Measurements from ENCODE around the gene CHD1L. TPM values are rescaled to one million over a fixed set of nuclear protein-coding genes. Genes with fewer than 3 reads are reported as not detected.

CHD1L gene
- total RNA-seq, 1 experiment from 2014 or later = 63.9 TPM

- ATAC-seq = no peak
- BruUV-seq (replicated peaks) = no TSS peak
- TF ChIP-seq EZH2phosphoT487 (IDR thresholded peaks at IDR 0.05; ENCODE audit: borderline replicate concordance, low read length) = no peak
- no peak for TF ChIP-seq CTCF (conservative IDR thresholded peaks at IDR 0.05; ENCODE audit: low read depth, low read length)
- TF ChIP-seq EZH2 (IDR thresholded peaks at IDR 0.05; ENCODE audit: low read length, unreplicated experiment) = no peak
Measured at GRCh38 chr1:147214325-147214724, 28.2 kb upstream of the CHD1L start.

GRCh38 chr1:147214842-147215539 is 27.5 kb upstream of the CHD1L start:
- no peaks in the 10 kb centered on the region for H3K9me3 ChIP-seq (ENCODE audit: low read length)
- no peak overlapping the region for H3K4me2 ChIP-seq (ENCODE audit: low read length)
- peak; percentile 55 for ATAC-seq
- no peaks in the 10 kb centered on the region for H3K36me3 ChIP-seq (ENCODE audit: low read depth, low read length)
- H2AFZ ChIP-seq (ENCODE audit: low read length) = no peak overlapping the region
- no peak overlapping the region for H3K27ac ChIP-seq (ENCODE audit: low read length)
- H3K9ac ChIP-seq (ENCODE audit: low read length) = no peak overlapping the region
- no peak for DNase-seq
- H3K9me2 ChIP-seq (replicated peaks; ENCODE audit: low read length) = no peaks in the 10 kb centered on the region
- ChIA-PET CTCF (no interaction called here), POLR2A (ENCODE audit: unreplicated experiment) (no interaction called here)
- peaks cover 8% of the 10 kb centered on the region for H3K4me1 ChIP-seq (ENCODE audit: insufficient read depth, low read length)
- no peak overlapping the region for H3K4me3 ChIP-seq (ENCODE audit: low read length)
- no peaks in the 10 kb centered on the region for H4K20me1 ChIP-seq (ENCODE audit: low read length)
- TF ChIP-seq EZH2phosphoT487 (IDR thresholded peaks at IDR 0.05; ENCODE audit: borderline replicate concordance, low read length) = no peak
- TF ChIP-seq CTCF (conservative IDR thresholded peaks at IDR 0.05; ENCODE audit: low read depth, low read length) = no peak
- TF ChIP-seq EZH2 (IDR thresholded peaks at IDR 0.05; ENCODE audit: low read length, unreplicated experiment) = no peak
- intact Hi-C loops (cut with micrococcal nuclease) = no loop called here
- no peaks in the 10 kb centered on the region for H3F3A ChIP-seq (ENCODE audit: low read length, unreplicated experiment)
- no peaks in the 10 kb centered on the region for H3K79me2 ChIP-seq (ENCODE audit: low read length)
- BruUV-seq (replicated peaks) = no TSS peak
- H3K27me3 ChIP-seq (ENCODE audit: low read length) = no peaks in the 10 kb centered on the region

More at GRCh38 chr1:147214325-147214724, 28.2 kb upstream of the CHD1L start:
- Histone ChIP-seq H3K9me3 (ENCODE audit: low read length) (no peaks in the 10 kb centered on the region), H3K4me1 (ENCODE audit: insufficient read depth, low read length) (peaks cover 8% of the 10 kb centered on the region), H3K9me2 (replicated peaks; ENCODE audit: low read length) (no peaks in the 10 kb centered on the region), H3K4me3 (ENCODE audit: low read length) (no peak overlapping the region), H3K27ac (ENCODE audit: low read length) (no peak overlapping the region), H3K79me2 (ENCODE audit: low read length) (no peaks in the 10 kb centered on the region), H3K4me2 (ENCODE audit: low read length) (no peak overlapping the region), H3K27me3 (ENCODE audit: low read length) (no peaks in the 10 kb centered on the region), H3K9ac (ENCODE audit: low read length) (no peak overlapping the region), H4K20me1 (ENCODE audit: low read length) (no peaks in the 10 kb centered on the region), H3F3A (ENCODE audit: low read length, unreplicated experiment) (no peaks in the 10 kb centered on the region), H3K36me3 (ENCODE audit: low read depth, low read length) (no peaks in the 10 kb centered on the region), H2AFZ (ENCODE audit: low read length) (no peak overlapping the region)
- CTCF ChIA-PET = no interaction called here
- POLR2A ChIA-PET (ENCODE audit: unreplicated experiment) = no interaction called here
- intact Hi-C loops (cut with micrococcal nuclease) = no loop called here
- DNase-seq = no peak

GRCh38 chr1:147215540-147215916 is 27.0 kb upstream of the CHD1L start:
- Histone ChIP-seq H3K9me3 (ENCODE audit: low read length) (no peaks in the 10 kb centered on the region), H3K9me2 (replicated peaks; ENCODE audit: low read length) (no peaks in the 10 kb centered on the region), H3K79me2 (ENCODE audit: low read length) (no peaks in the 10 kb centered on the region), H3K27ac (ENCODE audit: low read length) (no peak overlapping the region), H3K27me3 (ENCODE audit: low read length) (no peaks in the 10 kb centered on the region), H3K36me3 (ENCODE audit: low read depth, low read length) (no peaks in the 10 kb centered on the region), H3K4me1 (ENCODE audit: insufficient read depth, low read length) (peaks cover 8% of the 10 kb centered on the region), H3K9ac (ENCODE audit: low read length) (no peak overlapping the region), H3K4me2 (ENCODE audit: low read length) (no peak overlapping the region), H3K4me3 (ENCODE audit: low read length) (no peak overlapping the region), H2AFZ (ENCODE audit: low read length) (no peak overlapping the region), H4K20me1 (ENCODE audit: low read length) (no peaks in the 10 kb centered on the region), H3F3A (ENCODE audit: low read length, unreplicated experiment) (no peaks in the 10 kb centered on the region)
- no peak for DNase-seq
- CTCF ChIA-PET = no interaction called here
- BruUV-seq (replicated peaks) = no TSS peak
- TF ChIP-seq EZH2 (IDR thresholded peaks at IDR 0.05; ENCODE audit: low read length, unreplicated experiment) = no peak
- TF ChIP-seq EZH2phosphoT487 (IDR thresholded peaks at IDR 0.05; ENCODE audit: borderline replicate concordance, low read length) = no peak
- TF ChIP-seq CTCF (conservative IDR thresholded peaks at IDR 0.05; ENCODE audit: low read depth, low read length) = no peak
- POLR2A ChIA-PET (ENCODE audit: unreplicated experiment) = no interaction called here
- intact Hi-C loops (cut with micrococcal nuclease) = no loop called here
- peak; percentile 22; the same call in 1 of the 2 replicates for ATAC-seq

All from PC-3 (cell line).